HL-60 (cell line): Measurements from ENCODE around the gene NEU3.

ENCODE experiments used
- POLR2AphosphoS5 ChIP-seq: IDR thresholded peaks from 2 replicates; pipeline ENCODE4 v1.6.1; 2012; ENCODE audit warnings: low read depth
- TF ChIP-seq, protein P1 (sequence below): IDR thresholded peaks from one replicate; pipeline ENCODE4 v1.5.1; 2011; ENCODE audit warnings: low read length, control low read depth, inconsistent platforms; ENCODE audit not compliant: insufficient read depth

DNA sequence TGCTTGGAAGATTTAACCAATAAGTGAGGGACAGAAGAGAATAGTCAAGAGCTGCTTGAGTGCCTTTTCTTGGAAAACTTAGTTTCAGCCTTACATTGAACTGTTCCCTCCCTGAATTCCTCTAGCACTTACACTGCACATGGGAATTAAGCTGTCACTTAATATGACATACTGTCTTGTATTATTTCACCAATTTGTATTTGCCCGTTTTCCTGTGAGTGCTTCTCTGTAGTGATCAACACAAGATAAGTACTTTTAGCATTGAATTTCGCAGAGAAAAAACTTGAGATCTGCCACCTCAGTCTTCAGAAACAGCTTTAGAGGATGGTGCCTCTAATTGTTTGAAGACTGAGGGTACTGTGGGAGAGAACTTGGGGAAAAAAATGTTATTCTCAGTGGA lies 36.0 kb upstream of the NEU3 start:
- TF ChIP-seq, protein P1, sequence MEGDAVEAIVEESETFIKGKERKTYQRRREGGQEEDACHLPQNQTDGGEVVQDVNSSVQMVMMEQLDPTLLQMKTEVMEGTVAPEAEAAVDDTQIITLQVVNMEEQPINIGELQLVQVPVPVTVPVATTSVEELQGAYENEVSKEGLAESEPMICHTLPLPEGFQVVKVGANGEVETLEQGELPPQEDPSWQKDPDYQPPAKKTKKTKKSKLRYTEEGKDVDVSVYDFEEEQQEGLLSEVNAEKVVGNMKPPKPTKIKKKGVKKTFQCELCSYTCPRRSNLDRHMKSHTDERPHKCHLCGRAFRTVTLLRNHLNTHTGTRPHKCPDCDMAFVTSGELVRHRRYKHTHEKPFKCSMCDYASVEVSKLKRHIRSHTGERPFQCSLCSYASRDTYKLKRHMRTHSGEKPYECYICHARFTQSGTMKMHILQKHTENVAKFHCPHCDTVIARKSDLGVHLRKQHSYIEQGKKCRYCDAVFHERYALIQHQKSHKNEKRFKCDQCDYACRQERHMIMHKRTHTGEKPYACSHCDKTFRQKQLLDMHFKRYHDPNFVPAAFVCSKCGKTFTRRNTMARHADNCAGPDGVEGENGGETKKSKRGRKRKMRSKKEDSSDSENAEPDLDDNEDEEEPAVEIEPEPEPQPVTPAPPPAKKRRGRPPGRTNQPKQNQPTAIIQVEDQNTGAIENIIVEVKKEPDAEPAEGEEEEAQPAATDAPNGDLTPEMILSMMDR: no peak
- TF ChIP-seq POLR2AphosphoS5: no peak
